Smooth muscle cell (in vitro differentiated cells): ENCODE results near the gene GNAT1. TPM values are rescaled to one million over a fixed set of nuclear protein-coding genes. Genes with fewer than 3 reads are reported as not detected.
A peak's percentile ranks its signal among the peaks of the same experiment; 100 is the strongest.

Source experiments
- DNase-seq: peaks from one replicate; lab custom pipeline; 2025; ENCODE audit not compliant: unreplicated experiment; lab: John Stamatoyannopoulos, UW
- H2AFZ ChIP-seq: fragments of 200-600 bp; sonication (generic); 2 replicates; pipeline ENCODE4 v1.6.0; 2016; ENCODE audit warnings: antibody characterized with exemption, low read depth, mild to moderate bottlenecking
- H3F3A ChIP-seq: fragments of 200-600 bp; sonication (generic); 2 replicates; pipeline ENCODE4 v1.6.0; 2017; ENCODE audit warnings: antibody characterized with exemption, low read depth
- H3K27ac ChIP-seq: fragments of 200-600 bp; sonication (generic); 2 replicates; pipeline ENCODE4 v1.5.1; 2016; ENCODE audit warnings: low read depth, mild to moderate bottlenecking
- H3K27me3 ChIP-seq: fragments of 200-600 bp; sonication (generic); 2 replicates; pipeline ENCODE4 v1.6.1; 2016; ENCODE audit warnings: low read depth, mild to moderate bottlenecking
- H3K36me3 ChIP-seq: fragments of 200-600 bp; sonication (generic); 2 replicates; pipeline ENCODE4 v1.5.1; 2016; ENCODE audit warnings: low read depth
- H3K4me1 ChIP-seq: fragments of 200-600 bp; sonication (generic); 2 replicates; pipeline ENCODE4 v1.5.1; 2016; ENCODE audit warnings: low read depth
- H3K4me2 ChIP-seq: fragments of 200-600 bp; sonication (generic); 2 replicates; pipeline ENCODE4 v1.6.0; 2016; ENCODE audit warnings: mild to moderate bottlenecking
- H3K4me3 ChIP-seq: fragments of 200-600 bp; sonication (generic); 2 replicates; pipeline ENCODE4 v1.5.1; 2016; ENCODE audit warnings: mild to moderate bottlenecking
- H3K79me2 ChIP-seq: fragments of 200-600 bp; sonication (generic); 2 replicates; pipeline ENCODE4 v1.6.0; 2016; ENCODE audit warnings: low read depth, mild to moderate bottlenecking
- H3K9ac ChIP-seq: fragments of 200-600 bp; sonication (generic); 2 replicates; pipeline ENCODE4 v1.6.0; 2016; ENCODE audit warnings: low read depth
- H3K9me3 ChIP-seq: fragments of 200-600 bp; sonication (generic); replicated peaks from 2 replicates; pipeline ENCODE4 v1.5.1; 2016; ENCODE audit warnings: low read depth
- H4K20me1 ChIP-seq: fragments of 200-600 bp; sonication (generic); 2 replicates; pipeline ENCODE4 v1.6.0; 2016; ENCODE audit warnings: low read depth
- WGBS: methylation state at CpG from one replicate; pipeline ENCODE4 v1.1.7; 2016; ENCODE audit warnings: low lambda C conversion rate; 5-methylcytosine and 5-hydroxymethylcytosine counted together
- microRNA counts: library from miRNA; unstranded; fragments of <30 nt; microRNA quantifications from one replicate; lab custom pipeline; 2016
- microRNA-seq: library from miRNA; unstranded; fragments of <30 nt; microRNA quantifications from one replicate; pipeline ENCODE4, GENCODE V29; 2016; ENCODE audit warnings: borderline number of aligned reads
- polyA plus RNA-seq: library from polyadenylated mRNA; unstranded; fragments of >200 nt; fragmentation: Nextera tagmentation; extraction: Ambion mirVana; gene quantifications from 2 replicates; pipeline ENCODE4 v1.2.1, GENCODE V29; 2016
- small RNA-seq: library from RNA; depleted of rRNA; stranded (forward); fragments of <200 nt; gene quantifications from one replicate; pipeline ENCODE3, GENCODE V24; 2014
- total RNA-seq: library from RNA; depleted of rRNA; stranded (reverse); fragments of >200 nt; gene quantifications from 2 replicates; pipeline ENCODE4 v1.2.3, GENCODE V29; 2014
- TF ChIP-seq, protein P1 (sequence below): fragments of 200-600 bp; sonication (generic); IDR thresholded peaks from 2 replicates; pipeline ENCODE4 v1.5.1; 2017; ENCODE audit warnings: borderline replicate concordance, mild to moderate bottlenecking, antibody characterized with exemption; ENCODE audit not compliant: insufficient read depth, poor library complexity, severe bottlenecking

GNAT1 gene
- total and polyA plus RNA-seq, 2 experiments from 2014 or later = not detected

DNA sequence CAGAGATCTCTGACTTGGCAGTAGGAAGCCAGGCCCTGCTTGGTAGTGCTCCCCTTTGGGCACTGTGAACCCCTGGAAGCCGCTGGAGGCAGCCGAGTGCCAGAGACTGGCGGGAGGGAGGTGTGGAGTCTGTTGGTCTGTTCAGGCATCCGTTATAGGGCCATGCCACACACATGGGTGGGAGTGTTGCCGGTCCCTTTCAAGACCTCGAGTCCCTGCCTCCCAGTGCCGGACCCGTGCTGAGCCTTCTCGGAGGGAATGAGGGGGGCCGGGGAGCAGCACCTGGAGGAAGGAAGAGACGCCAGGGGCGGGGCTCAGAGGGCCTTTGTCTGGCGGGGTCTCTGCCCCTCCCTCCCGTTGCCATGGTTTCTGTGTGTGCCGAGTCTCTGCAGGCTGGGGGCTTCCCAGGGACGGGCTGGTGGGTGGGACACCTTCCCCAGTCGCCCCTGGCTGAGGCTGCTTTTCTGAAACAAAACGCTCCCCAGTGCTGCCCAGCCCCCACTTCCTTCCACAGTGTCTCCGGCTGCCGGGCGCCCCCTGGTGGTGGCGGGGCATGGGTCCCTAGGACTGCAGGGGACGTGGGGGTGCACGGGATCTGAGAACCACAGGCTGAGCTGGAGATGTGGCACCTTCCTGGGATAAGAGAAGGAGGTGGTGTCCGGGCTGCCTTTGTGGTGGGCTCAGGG lies 54.6 kb downstream of the GNAT1 start:
- peak overlapping the region; percentile 93 for H3K27ac ChIP-seq
- H3K4me3 ChIP-seq = peak overlapping the region; percentile 42
- no peak overlapping the region for H2AFZ ChIP-seq

DNA sequence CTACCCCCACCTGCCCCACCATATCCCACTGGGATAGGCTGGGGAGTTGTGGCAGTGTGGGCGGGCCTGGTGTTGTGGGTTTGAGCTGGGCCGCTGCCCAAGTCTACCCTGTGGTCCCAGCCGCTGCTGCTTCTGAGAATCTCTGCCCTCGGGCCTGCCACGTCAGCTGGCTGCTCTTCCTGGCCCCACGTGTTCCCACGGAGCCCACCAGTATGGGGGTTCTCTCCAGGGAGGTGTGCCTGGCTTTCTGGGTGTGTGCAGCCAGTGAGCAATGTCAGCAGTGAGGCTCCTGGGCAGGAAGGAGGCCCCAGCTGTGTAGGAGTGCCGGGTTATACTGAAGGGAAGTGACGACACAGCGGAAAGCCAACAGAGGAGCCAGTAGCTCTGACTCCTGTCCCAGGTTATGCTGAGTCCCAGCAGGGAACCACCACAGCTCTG lies 55.1 kb downstream of the GNAT1 start:
- H3K27ac ChIP-seq = peak overlapping the region; percentile 93
- H2AFZ ChIP-seq = no peak overlapping the region
- H3K9ac ChIP-seq = peak overlapping the region; percentile 74
- no peaks in the 10 kb centered on the region for H3K36me3 ChIP-seq
- TF ChIP-seq, protein P1, sequence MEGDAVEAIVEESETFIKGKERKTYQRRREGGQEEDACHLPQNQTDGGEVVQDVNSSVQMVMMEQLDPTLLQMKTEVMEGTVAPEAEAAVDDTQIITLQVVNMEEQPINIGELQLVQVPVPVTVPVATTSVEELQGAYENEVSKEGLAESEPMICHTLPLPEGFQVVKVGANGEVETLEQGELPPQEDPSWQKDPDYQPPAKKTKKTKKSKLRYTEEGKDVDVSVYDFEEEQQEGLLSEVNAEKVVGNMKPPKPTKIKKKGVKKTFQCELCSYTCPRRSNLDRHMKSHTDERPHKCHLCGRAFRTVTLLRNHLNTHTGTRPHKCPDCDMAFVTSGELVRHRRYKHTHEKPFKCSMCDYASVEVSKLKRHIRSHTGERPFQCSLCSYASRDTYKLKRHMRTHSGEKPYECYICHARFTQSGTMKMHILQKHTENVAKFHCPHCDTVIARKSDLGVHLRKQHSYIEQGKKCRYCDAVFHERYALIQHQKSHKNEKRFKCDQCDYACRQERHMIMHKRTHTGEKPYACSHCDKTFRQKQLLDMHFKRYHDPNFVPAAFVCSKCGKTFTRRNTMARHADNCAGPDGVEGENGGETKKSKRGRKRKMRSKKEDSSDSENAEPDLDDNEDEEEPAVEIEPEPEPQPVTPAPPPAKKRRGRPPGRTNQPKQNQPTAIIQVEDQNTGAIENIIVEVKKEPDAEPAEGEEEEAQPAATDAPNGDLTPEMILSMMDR = no peak
- H3K4me2 ChIP-seq = peak overlapping the region; percentile 86
- H3K4me1 ChIP-seq = peaks cover 39% of the 10 kb centered on the region
- WGBS = 18% methylated on average over 9 of the region's 10 CpGs
- H3K27me3 ChIP-seq = no peaks in the 10 kb centered on the region
- H4K20me1 ChIP-seq = peaks cover 79% of the 10 kb centered on the region
- H3K9me3 ChIP-seq = no peaks in the 10 kb centered on the region
- peaks cover 23% of the 10 kb centered on the region for H3F3A ChIP-seq
- H3K79me2 ChIP-seq = peaks cover 93% of the 10 kb centered on the region
- peak overlapping the region; percentile 42 for H3K4me3 ChIP-seq
- peak; percentile 65 for DNase-seq

More for the DNA sequence above, 54.6 kb downstream of the GNAT1 start:
- TF ChIP-seq, protein P1 = peak; percentile 99
- 8% methylated on average over 18 of the region's 25 CpGs for WGBS
- Histone ChIP-seq H3K9me3 (no peaks in the 10 kb centered on the region), H3K9ac (peak overlapping the region; percentile 74), H3K36me3 (no peaks in the 10 kb centered on the region), H3K4me1 (peaks cover 43% of the 10 kb centered on the region), H3F3A (peaks cover 23% of the 10 kb centered on the region), H3K4me2 (peak overlapping the region; percentile 86), H3K27me3 (no peaks in the 10 kb centered on the region), H3K79me2 (peaks cover 93% of the 10 kb centered on the region), H4K20me1 (peaks cover 79% of the 10 kb centered on the region)
- peak; percentile 83 for DNase-seq

MicroRNA genes within 50 kb of the gene (microRNA counts, 767-probe panel; counts per million panel counts)
- 183 counts per million for microRNA hsa-miR-566 (lab: Ali Mortazavi, UCI)

Small RNA genes within 50 kb of the gene (microRNA-seq; reads per million reads assigned to microRNA genes)
- gene MIR566 = not detected
- gene MIR5787 = not detected

Small RNA genes within 50 kb of the gene (small RNA-seq; reads per million reads assigned to genes)
- not detected for gene MIR566
- not detected for gene MIR5787

Other genes starting within 250 kb of the GNAT1 start
- gene RBM5, start 102.7 kb upstream of the GNAT1 start, total RNA-seq = 151 and 177 TPM in 2 replicates
- 56.0 and 67.6 TPM in 2 replicates for gene RBM5, start 102.7 kb upstream of the GNAT1 start, polyA plus RNA-seq
- gene SEMA3F, start 36.3 kb upstream of the GNAT1 start, total RNA-seq = 16.9 and 25.0 TPM in 2 replicates
- 9.2 and 17.8 TPM in 2 replicates for gene SEMA3F, start 36.3 kb upstream of the GNAT1 start, polyA plus RNA-seq
- gene SLC38A3, start 13.7 kb downstream of the GNAT1 start, total RNA-seq = 0.58 and 3.9 TPM in 2 replicates
- gene SLC38A3, start 13.7 kb downstream of the GNAT1 start, polyA plus RNA-seq = 3.5 and 4.2 TPM in 2 replicates
- 209 and 230 TPM in 2 replicates for gene GNAI2, start 44.6 kb downstream of the GNAT1 start, total RNA-seq
- gene GNAI2, start 44.6 kb downstream of the GNAT1 start, polyA plus RNA-seq = 454 and 466 TPM in 2 replicates
- 26.8 and 48.3 TPM in 2 replicates for gene SEMA3B, start 77.5 kb downstream of the GNAT1 start, total RNA-seq
- 26.3 and 70.7 TPM in 2 replicates for gene SEMA3B, start 77.5 kb downstream of the GNAT1 start, polyA plus RNA-seq
- gene LSMEM2, start 87.5 kb downstream of the GNAT1 start, total RNA-seq = 0.09 and 0.18 TPM in 2 replicates
- gene LSMEM2, start 87.5 kb downstream of the GNAT1 start, polyA plus RNA-seq = 0.87 TPM in 1 of 2 replicates, not detected in the other
- gene IFRD2, start 100.8 kb downstream of the GNAT1 start, total RNA-seq = 19.9 and 20.8 TPM in 2 replicates
- 59.3 and 62.6 TPM in 2 replicates for gene IFRD2, start 100.8 kb downstream of the GNAT1 start, polyA plus RNA-seq
- 1.6 and 2.5 TPM in 2 replicates for gene HYAL3, start 107.8 kb downstream of the GNAT1 start, total RNA-seq
- 3.7 and 6.7 TPM in 2 replicates for gene HYAL3, start 107.8 kb downstream of the GNAT1 start, polyA plus RNA-seq
- gene NAA80, start 107.8 kb downstream of the GNAT1 start, total RNA-seq = 11.3 and 13.0 TPM in 2 replicates
- gene NAA80, start 107.8 kb downstream of the GNAT1 start, polyA plus RNA-seq = 16.7 and 21.9 TPM in 2 replicates
- 0.54 and 1.0 TPM in 2 replicates for gene HYAL1, start 112.0 kb downstream of the GNAT1 start, total RNA-seq
- gene HYAL1, start 112.0 kb downstream of the GNAT1 start, polyA plus RNA-seq = 1.4 TPM in 1 of 2 replicates, not detected in the other
- gene HYAL2, start 131.1 kb downstream of the GNAT1 start, total RNA-seq = 74.7 and 88.0 TPM in 2 replicates
- 72.8 and 83.3 TPM in 2 replicates for gene HYAL2, start 131.1 kb downstream of the GNAT1 start, polyA plus RNA-seq
- 25.1 and 28.8 TPM in 2 replicates for gene TUSC2, start 136.6 kb downstream of the GNAT1 start, total RNA-seq
- 53.4 and 57.5 TPM in 2 replicates for gene TUSC2, start 136.6 kb downstream of the GNAT1 start, polyA plus RNA-seq
- 25.3 and 27.6 TPM in 2 replicates for gene RASSF1, start 149.2 kb downstream of the GNAT1 start, total RNA-seq
- 58.5 and 62.2 TPM in 2 replicates for gene RASSF1, start 149.2 kb downstream of the GNAT1 start, polyA plus RNA-seq
- gene ZMYND10, start 154.1 kb downstream of the GNAT1 start, total RNA-seq = 0.27 and 1.4 TPM in 2 replicates
- 0.21 and 1.7 TPM in 2 replicates for gene ZMYND10, start 154.1 kb downstream of the GNAT1 start, polyA plus RNA-seq
- gene NPRL2, start 159.2 kb downstream of the GNAT1 start, total RNA-seq = 18.0 and 25.1 TPM in 2 replicates
- 29.3 and 39.7 TPM in 2 replicates for gene NPRL2, start 159.2 kb downstream of the GNAT1 start, polyA plus RNA-seq
- 15.1 and 21.6 TPM in 2 replicates for gene CYB561D2, start 159.3 kb downstream of the GNAT1 start, total RNA-seq
- 22.6 and 30.7 TPM in 2 replicates for gene CYB561D2, start 159.3 kb downstream of the GNAT1 start, polyA plus RNA-seq
- gene TMEM115, start 167.9 kb downstream of the GNAT1 start, total RNA-seq = 33.6 and 42.7 TPM in 2 replicates
- gene TMEM115, start 167.9 kb downstream of the GNAT1 start, polyA plus RNA-seq = 53.2 and 56.6 TPM in 2 replicates